H9 (cell line): ENCODE measurements around the gene DCP1A. TPM values are rescaled to one million over a fixed set of nuclear protein-coding genes. Genes with fewer than 3 reads are reported as not detected.

Source experiments
- DNase-seq: peaks from one replicate; pipeline ENCODE4 v3.0.0-alpha.2; 2017
- H2AFZ ChIP-seq: one replicate; pipeline ENCODE4 v1.6.1; 2013; ENCODE audit warnings: mild to moderate bottlenecking, low read length, control low read depth, moderate library complexity
- H2AK5ac ChIP-seq: 2 replicates; pipeline ENCODE4 v1.6.1; 2013; ENCODE audit warnings: low read length, control low read depth, mixed read lengths; ENCODE audit not compliant: insufficient read length
- H2BK120ac ChIP-seq: one replicate; pipeline ENCODE4 v1.6.1; 2013; ENCODE audit warnings: low read depth, mild to moderate bottlenecking, low read length, control low read depth, inconsistent platforms; ENCODE audit not compliant: poor library complexity, severe bottlenecking
- H2BK12ac ChIP-seq: 2 replicates; pipeline ENCODE4 v1.6.1; 2013; ENCODE audit warnings: low read length, control low read depth, mixed read lengths, low read depth; ENCODE audit not compliant: insufficient read length
- H2BK15ac ChIP-seq: 2 replicates; pipeline ENCODE4 v1.6.1; 2013; ENCODE audit warnings: low read depth, low read length, control low read depth
- H2BK20ac ChIP-seq: one replicate; pipeline ENCODE4 v1.6.1; 2013; ENCODE audit warnings: low read depth, mild to moderate bottlenecking, low read length, control low read depth, inconsistent platforms; ENCODE audit not compliant: poor library complexity, severe bottlenecking
- H2BK5ac ChIP-seq: 2 replicates; pipeline ENCODE4 v1.6.1; 2013; ENCODE audit warnings: low read length, control low read depth, mixed read lengths; ENCODE audit not compliant: insufficient read length
- H3K14ac ChIP-seq: 2 replicates; pipeline ENCODE4 v1.6.1; 2013; ENCODE audit warnings: low read length, control low read depth; ENCODE audit not compliant: insufficient read depth
- H3K18ac ChIP-seq: 2 replicates; pipeline ENCODE4 v1.6.1; 2013; ENCODE audit warnings: low read depth, mild to moderate bottlenecking, mixed read lengths, low read length, control low read depth; ENCODE audit not compliant: insufficient read length
- H3K23ac ChIP-seq: 2 replicates; pipeline ENCODE4 v1.6.1; 2013; ENCODE audit warnings: low read length, control low read depth, mixed read lengths, low read depth; ENCODE audit not compliant: insufficient read length
- H3K23me2 ChIP-seq: 2 replicates; pipeline ENCODE4 v1.6.1; 2013; ENCODE audit warnings: low read depth, mild to moderate bottlenecking, mixed read lengths, low read length, control low read depth; ENCODE audit not compliant: insufficient read length, poor library complexity, severe bottlenecking
- H3K27ac ChIP-seq: 2 replicates; pipeline ENCODE4 v1.5.1; 2013; ENCODE audit warnings: low read length, control low read depth, mixed read lengths, low read depth; ENCODE audit not compliant: insufficient read length
- H3K27me3 ChIP-seq: 2 replicates; pipeline ENCODE4 v1.6.1; 2013; ENCODE audit warnings: low read length, control low read depth, inconsistent platforms; ENCODE audit not compliant: insufficient read depth
- H3K4ac ChIP-seq: 2 replicates; pipeline ENCODE4 v1.6.1; 2013; ENCODE audit warnings: low read depth, mild to moderate bottlenecking, control low read depth, inconsistent platforms, low read length, moderate library complexity
- H3K4me1 ChIP-seq: 2 replicates; pipeline ENCODE4 v1.6.1; 2013; ENCODE audit warnings: low read length, control low read depth, inconsistent platforms; ENCODE audit not compliant: insufficient read depth
- H3K4me2 ChIP-seq: 2 replicates; pipeline ENCODE4 v1.6.1; 2013; ENCODE audit warnings: low read length, control low read depth, mixed read lengths; ENCODE audit not compliant: insufficient read length, insufficient read depth
- H3K56ac ChIP-seq: 2 replicates; pipeline ENCODE4 v1.6.1; 2013; ENCODE audit warnings: low read depth, mild to moderate bottlenecking, mixed read lengths, low read length, control low read depth; ENCODE audit not compliant: insufficient read length
- H3K79me1 ChIP-seq: 2 replicates; pipeline ENCODE4 v1.6.1; 2013; ENCODE audit warnings: low read depth, mild to moderate bottlenecking, moderate library complexity, low read length, control low read depth, inconsistent platforms; ENCODE audit not compliant: insufficient read depth, poor library complexity, severe bottlenecking
- H3K79me2 ChIP-seq: 2 replicates; pipeline ENCODE4 v1.6.1; 2013; ENCODE audit warnings: low read length, control low read depth, inconsistent platforms; ENCODE audit not compliant: insufficient read depth
- H3K9ac ChIP-seq: 2 replicates; pipeline ENCODE4 v1.6.1; 2013; ENCODE audit warnings: low read length, control low read depth, mixed read lengths; ENCODE audit not compliant: insufficient read length; ENCODE audit errors: extremely low read depth
- H3K9me3 ChIP-seq: one replicate; pipeline ENCODE4 v1.6.1; 2013; ENCODE audit warnings: low read depth, low read length, inconsistent platforms; ENCODE audit not compliant: control insufficient read depth
- H3T11ph ChIP-seq: one replicate; pipeline ENCODE4 v1.6.1; 2013; ENCODE audit warnings: mild to moderate bottlenecking, low read length, control low read depth, inconsistent platforms
- H4K20me1 ChIP-seq: one replicate; pipeline ENCODE4 v1.6.1; 2013; ENCODE audit not compliant: control insufficient read depth, insufficient read length, insufficient read depth
- H4K5ac ChIP-seq: 2 replicates; pipeline ENCODE4 v1.6.1; 2013; ENCODE audit warnings: low read depth, mild to moderate bottlenecking, mixed read lengths, low read length, control low read depth; ENCODE audit not compliant: insufficient read length
- H4K8ac ChIP-seq: replicated peaks from 2 replicates; pipeline ENCODE4 v1.6.1; 2013; ENCODE audit warnings: low read length, control low read depth, mixed read lengths, low read depth; ENCODE audit not compliant: insufficient read length
- H4K91ac ChIP-seq: 2 replicates; pipeline ENCODE4 v1.6.1; 2013; ENCODE audit warnings: low read depth, mild to moderate bottlenecking, moderate library complexity, mixed read lengths, low read length, control low read depth; ENCODE audit not compliant: insufficient read length
- H3K27ac Mint-ChIP-seq, 3 experiments: 2 replicates in 2 of 3; 3 replicates in 1 of 3; pipeline ENCODE4 v1.8.0; 2020 to 2021; ENCODE audit warnings: mixed read lengths in 3 of 3, mild to moderate bottlenecking in 1 of 3, moderate library complexity in 1 of 3
- H3K27me3 Mint-ChIP-seq: 2 replicates; pipeline ENCODE4 v1.8.0; 2021; ENCODE audit warnings: low read depth, mild to moderate bottlenecking, moderate library complexity, mixed read lengths
- H3K36me3 Mint-ChIP-seq, 3 experiments: 2 replicates in 2 of 3; 3 replicates in 1 of 3; pipeline ENCODE4 v1.8.0; 2020 to 2021; ENCODE audit warnings: low read depth in 3 of 3, mixed read lengths in 3 of 3; ENCODE audit not compliant: insufficient read depth in 1 of 3
- H3K4me1 Mint-ChIP-seq, 2 experiments: 2 replicates each; pipeline ENCODE4 v1.8.0; 2020; ENCODE audit warnings: mixed read lengths in 2 of 2
- H3K4me3 Mint-ChIP-seq, 2 experiments: 2 replicates in 1 of 2; 3 replicates in 1 of 2; pipeline ENCODE4 v1.8.0; 2020 to 2021; ENCODE audit warnings: mild to moderate bottlenecking in 2 of 2, mixed read lengths in 2 of 2, moderate library complexity in 1 of 2
- H3K9me3 Mint-ChIP-seq, 2 experiments: 2 replicates in 1 of 2; 3 replicates in 1 of 2; pipeline ENCODE4 v1.8.0; 2020; ENCODE audit warnings: mild to moderate bottlenecking in 2 of 2, mixed read lengths in 2 of 2, moderate library complexity in 1 of 2
- WGBS: extraction: QIAGEN DNeasy Blood & Tissue Kit; methylation state at CpG from one replicate; pipeline ENCODE4 v1.1.7; 2013; ENCODE audit warnings: missing lambda C conversion rate, low lambda C conversion rate, mixed read lengths; ENCODE audit not compliant: insufficient read length; ENCODE audit errors: extremely low coverage; 5-methylcytosine and 5-hydroxymethylcytosine counted together
- total RNA-seq: library from RNA; stranded (reverse); gene quantifications from 2 replicates; pipeline ENCODE4 v1.2.1, GENCODE V29; 2021
- TF ChIP-seq, protein P1 (sequence below): fragments of 200-600 bp; sonication (generic); conservative IDR thresholded peaks from 3 replicates; pipeline ENCODE4 v1.8.0; 2021; ENCODE audit warnings: antibody characterized with exemption, mild to moderate bottlenecking

DCP1A gene
- total RNA-seq, 1 experiment from 2014 or later: 17.8 TPM

DNA sequence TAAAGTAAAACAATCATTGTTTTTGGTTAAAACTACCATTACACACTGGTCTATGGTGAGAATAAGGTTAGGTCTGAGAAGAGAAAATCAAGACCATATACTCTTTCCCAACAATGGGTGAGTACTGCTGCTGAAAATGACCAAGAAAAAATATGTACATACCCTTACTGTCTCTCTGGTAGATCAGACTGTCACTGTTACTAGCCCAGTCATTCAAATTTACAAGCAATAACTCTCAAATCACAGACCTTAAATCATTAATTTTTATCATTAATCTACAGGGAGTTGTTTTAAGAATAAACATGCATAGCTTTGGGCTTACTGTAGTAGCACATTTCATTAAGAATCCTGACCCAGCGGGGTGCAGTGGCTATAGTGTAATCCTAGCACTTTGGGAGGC is 17.4 kb downstream of the DCP1A start:
- H3K27ac ChIP-seq: no peak overlapping the region
- H3K18ac ChIP-seq: no peak overlapping the region
- no peak overlapping the region for H2BK20ac ChIP-seq
- H3K9me3 ChIP-seq: peaks cover 6% of the 10 kb centered on the region
- no peaks in the 10 kb centered on the region for H3K23me2 ChIP-seq
- peaks cover 7% of the 10 kb centered on the region in 2 experiments for H3K9me3 Mint-ChIP-seq
- H2BK120ac ChIP-seq: no peak overlapping the region
- peaks cover 2% of the 10 kb centered on the region; the same call in 1 of the 2 replicates for H3K79me2 ChIP-seq
- no peak overlapping the region for H3K4ac ChIP-seq
- no peaks in the 10 kb centered on the region for H3K4me1 ChIP-seq
- H3K9ac ChIP-seq: no peak overlapping the region
- H4K8ac ChIP-seq: no peak overlapping the region
- no peak overlapping the region for H2BK15ac ChIP-seq
- no peak overlapping the region for H2AK5ac ChIP-seq
- no peaks in the 10 kb centered on the region for H3K27me3 ChIP-seq
- H4K5ac ChIP-seq: no peak overlapping the region
- H4K20me1 ChIP-seq: no peaks in the 10 kb centered on the region
- H3K27me3 Mint-ChIP-seq: no peaks in the 10 kb centered on the region
- H2AFZ ChIP-seq: no peak overlapping the region
- no CpG with 5 or more reads among the region's 1 CpG for WGBS
- H3K27ac Mint-ChIP-seq: no peak overlapping the region
- H3K4me3 Mint-ChIP-seq: no peak overlapping the region
- H3T11ph ChIP-seq: no peak overlapping the region
- no peak overlapping the region for H3K56ac ChIP-seq
- TF ChIP-seq, protein P1, sequence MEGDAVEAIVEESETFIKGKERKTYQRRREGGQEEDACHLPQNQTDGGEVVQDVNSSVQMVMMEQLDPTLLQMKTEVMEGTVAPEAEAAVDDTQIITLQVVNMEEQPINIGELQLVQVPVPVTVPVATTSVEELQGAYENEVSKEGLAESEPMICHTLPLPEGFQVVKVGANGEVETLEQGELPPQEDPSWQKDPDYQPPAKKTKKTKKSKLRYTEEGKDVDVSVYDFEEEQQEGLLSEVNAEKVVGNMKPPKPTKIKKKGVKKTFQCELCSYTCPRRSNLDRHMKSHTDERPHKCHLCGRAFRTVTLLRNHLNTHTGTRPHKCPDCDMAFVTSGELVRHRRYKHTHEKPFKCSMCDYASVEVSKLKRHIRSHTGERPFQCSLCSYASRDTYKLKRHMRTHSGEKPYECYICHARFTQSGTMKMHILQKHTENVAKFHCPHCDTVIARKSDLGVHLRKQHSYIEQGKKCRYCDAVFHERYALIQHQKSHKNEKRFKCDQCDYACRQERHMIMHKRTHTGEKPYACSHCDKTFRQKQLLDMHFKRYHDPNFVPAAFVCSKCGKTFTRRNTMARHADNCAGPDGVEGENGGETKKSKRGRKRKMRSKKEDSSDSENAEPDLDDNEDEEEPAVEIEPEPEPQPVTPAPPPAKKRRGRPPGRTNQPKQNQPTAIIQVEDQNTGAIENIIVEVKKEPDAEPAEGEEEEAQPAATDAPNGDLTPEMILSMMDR: no peak
- H3K23ac ChIP-seq: no peak overlapping the region
- H3K4me2 ChIP-seq: no peak overlapping the region
- peaks cover 28 to 56% (median 45%) of the 10 kb centered on the region in 3 experiments for H3K36me3 Mint-ChIP-seq
- no peak overlapping the region for H2BK5ac ChIP-seq
- no peak overlapping the region for H3K14ac ChIP-seq
- no peaks in the 10 kb centered on the region for H3K79me1 ChIP-seq
- DNase-seq: no peak
- no peaks in the 10 kb centered on the region for H3K4me1 Mint-ChIP-seq
- no peak overlapping the region for H4K91ac ChIP-seq
- no peak overlapping the region for H2BK12ac ChIP-seq
